ENCODE results near the gene GOPC.

GRCh38 chr6:117568831-117569410 is 33.4 kb downstream of the GOPC start:
- TF ChIP-seq POLR2A (IDR thresholded peaks at IDR 0.05; ENCODE audit: low read length), result no peak
- TF ChIP-seq GATA1 (IDR thresholded peaks at IDR 0.05; ENCODE audit: low read depth, low read length), result no peak

Data from erythroblast (primary cell).